NCI-H1436 (cell line): ENCODE measurements around the gene GPR84.

Experiments
- DNase-seq: peaks from one replicate; lab custom pipeline; 2025; lab: John Stamatoyannopoulos, UW

The GPR84 gene

DNA sequence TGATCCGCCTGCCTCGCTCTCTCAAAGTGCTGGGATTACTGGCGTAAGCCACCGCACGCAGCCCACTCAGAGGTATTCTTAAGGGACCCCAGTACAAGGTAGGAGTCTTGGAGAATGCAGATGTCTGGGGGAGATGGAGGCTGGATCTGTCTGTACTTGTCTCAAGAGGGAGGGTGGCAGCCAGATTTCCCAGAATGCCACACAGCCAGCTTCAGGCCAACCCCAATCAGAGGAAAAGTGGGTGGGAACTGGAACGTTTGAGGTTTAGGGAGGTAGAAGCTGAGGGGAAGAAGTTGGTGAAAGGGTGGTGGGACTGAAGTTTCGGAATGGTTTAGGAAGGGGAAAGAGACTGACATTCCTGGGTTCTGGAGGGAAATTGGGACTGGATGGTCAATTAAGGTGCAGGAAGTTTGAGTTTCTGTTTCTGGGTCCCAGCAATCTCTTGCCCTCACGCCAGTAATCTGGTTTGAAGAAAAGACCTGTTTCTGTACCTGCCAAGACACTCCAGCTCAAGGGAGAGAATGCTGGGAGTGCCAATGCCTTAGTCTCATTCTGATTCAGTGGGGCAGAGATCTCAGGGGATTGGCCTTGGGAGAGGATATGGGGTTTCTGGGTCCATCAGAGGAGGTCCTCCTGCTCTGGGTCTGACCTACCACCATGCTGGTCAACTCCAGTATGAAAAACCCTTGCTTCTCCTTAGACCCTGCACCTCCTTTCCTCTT lies 28.4 kb upstream of the GPR84 start:
- DNase-seq: no peak

DNA sequence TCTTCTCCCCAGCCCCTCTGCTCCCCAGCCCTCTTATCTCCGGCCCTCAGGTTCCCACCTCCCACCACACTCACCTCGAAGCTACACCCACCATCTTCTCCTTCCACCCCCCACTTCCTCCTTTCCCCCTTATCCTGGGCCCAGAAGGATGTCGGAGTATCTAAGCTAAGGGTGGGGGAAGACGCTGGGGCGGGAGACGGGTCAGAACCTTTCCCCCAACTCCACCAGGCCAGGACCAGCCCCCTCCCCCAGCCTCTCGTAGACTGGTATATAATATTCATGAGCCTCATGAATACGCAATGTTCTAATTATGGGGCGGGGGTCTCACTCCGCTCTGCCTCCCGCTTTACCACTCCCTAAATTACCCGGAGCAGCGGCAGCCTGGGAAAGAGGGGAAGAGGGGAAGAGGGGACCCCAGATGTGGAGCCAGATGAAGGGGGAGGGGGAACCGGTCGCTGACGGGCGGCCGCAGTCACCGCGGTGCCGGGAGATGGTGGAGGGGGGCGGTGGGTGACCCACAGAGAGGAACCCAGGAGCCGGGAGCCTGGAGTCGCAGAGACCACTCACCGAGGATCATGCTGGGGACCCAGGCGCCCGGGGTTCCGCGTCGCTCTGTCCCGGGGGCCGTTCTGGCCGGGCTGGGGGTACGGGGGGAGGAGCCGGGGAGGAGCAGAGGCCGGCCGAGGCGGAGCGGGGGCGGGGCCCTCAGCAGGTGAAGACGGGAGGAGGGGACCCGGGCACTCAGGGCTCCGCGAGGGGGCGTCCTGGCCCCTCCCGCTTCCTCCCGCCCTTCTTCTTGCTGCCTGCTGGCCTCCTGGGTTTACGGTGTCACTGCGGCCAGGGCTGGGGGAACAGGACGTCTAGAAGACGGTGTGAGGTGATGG lies 26.6 kb upstream of the GPR84 start:
- peak; percentile 68 for DNase-seq

DNA sequence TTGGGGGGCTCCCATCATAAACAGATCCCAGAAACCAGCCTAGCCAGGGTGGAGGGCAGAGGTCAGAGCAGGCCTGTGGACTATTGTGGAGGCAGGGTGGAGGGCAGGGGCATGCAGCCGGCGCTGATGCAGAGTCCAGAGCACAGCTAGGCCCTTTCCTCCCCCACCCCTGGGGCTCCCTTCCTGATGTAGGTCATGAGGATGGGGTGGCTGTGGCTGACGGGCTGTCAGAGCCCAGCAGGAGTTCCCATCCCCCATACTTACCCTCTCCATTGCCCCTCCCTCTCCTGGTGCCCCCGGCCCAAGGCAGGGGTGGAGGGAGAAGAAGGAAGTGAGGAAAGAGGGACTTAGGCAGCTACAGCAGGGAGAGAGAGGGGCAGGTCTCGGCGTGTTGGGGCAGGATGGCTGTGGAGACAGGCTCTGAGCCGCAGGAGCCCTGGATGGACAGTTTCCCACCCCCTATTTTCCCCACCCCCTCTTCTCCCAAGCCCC lies 25.9 kb upstream of the GPR84 start:
- peak; percentile 14 for DNase-seq

DNA sequence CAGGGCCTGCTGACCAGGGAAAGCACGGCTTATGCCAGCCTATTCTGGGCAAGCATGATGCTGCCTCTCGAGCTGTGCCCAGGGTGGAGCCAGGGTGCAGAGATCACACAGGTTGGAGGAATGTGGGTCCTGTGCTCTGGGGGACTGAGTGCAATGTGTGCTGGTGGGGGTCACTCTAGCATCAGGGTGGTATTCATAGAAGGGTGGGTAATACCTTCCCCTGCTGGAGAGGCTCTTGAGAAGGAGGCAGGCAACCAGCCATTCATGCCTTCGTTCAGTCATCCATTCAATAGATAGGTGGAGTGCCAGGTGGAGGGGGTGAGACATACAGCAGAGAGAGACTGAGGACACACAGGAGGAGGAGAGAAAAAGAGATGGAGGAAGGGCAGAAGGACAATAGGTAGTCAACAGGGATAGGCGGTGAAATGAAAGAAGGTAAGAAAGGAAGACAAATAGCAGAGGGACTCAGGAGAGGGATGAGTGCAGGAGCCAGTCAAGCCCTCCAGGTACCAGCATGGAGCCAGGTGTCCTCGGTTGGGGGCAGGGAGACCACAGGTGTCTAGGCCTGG lies 25.4 kb upstream of the GPR84 start:
- DNase-seq: no peak

DNA sequence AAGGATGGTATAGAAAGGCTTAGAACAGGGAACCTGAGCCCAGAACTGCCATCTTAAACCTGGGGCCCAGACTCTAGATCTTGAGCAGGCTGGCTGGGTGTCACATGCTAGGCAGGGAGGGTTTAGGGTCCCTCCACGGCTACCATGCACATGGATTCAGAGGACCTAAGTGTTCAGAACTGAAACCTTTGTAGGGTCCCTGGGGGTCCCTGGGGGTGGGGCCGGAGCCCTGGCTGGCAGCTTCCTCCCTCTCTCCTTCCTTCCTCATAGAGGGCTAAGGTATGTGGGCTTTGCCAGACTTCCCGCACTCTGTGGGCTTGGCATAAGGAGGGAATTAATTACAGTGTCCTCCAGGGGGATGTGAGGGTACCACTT lies 24.8 kb upstream of the GPR84 start:
- DNase-seq: no peak

DNA sequence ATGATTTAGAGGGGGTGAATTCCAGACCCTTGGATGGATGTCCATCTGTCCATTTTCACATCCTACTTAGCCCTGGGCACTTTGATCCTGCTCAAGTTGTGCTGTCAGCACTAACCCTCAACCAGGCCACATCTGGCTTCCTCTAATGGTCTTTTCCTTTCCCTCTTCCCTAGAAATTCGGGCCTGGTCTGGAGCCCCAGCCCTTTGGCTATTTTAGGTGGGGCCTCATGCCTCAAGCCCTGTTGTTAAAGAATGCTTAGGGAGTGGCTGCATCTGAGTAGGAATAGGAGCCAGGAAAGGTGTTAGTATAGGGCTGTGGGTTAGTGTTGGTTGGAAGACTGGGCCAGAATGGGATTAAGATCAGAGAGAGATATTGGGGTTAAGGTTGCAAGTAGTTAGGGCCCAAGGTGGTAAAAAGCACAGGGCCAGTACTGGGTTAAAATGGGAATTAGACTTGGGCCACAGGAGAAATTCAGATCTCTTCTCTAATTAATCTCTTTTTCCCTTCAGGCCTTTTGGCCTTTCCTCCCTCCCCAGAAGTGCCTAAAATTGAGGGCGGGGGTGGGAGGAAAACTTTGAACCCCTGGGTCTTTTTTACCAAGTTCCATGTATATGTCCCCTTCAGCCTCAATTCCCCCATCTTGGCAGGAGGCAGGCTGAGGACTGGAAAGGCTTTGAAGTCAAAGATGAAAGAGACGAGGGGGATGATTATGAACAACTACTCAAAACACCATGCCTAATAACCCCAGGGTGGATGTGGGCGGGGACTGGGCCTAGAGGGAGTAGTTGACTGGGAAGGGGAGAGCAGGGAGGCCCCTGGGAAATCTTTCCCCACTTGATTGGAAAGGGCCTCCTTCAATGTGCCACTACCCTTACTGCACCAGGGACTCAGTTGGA lies 24.2 kb upstream of the GPR84 start:
- no peak for DNase-seq

DNA sequence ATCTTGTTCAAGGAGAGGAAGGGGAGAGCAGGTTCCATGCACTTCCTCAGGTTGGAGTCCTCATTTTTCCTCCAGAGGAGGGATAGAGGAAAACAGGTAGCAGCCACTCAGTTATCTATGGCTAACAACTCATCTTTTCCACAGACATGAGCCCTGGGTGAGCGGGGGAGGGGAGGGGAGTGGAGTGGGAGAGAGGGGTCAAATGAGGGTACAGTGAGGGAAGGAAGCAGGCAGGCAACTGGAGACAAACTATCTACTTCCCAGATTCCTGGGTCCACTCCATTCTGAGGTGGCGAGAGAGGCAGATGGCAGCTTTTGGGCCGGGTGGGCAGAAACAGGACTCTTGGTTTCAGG lies 22.8 kb upstream of the GPR84 start:
- no peak for DNase-seq

DNA sequence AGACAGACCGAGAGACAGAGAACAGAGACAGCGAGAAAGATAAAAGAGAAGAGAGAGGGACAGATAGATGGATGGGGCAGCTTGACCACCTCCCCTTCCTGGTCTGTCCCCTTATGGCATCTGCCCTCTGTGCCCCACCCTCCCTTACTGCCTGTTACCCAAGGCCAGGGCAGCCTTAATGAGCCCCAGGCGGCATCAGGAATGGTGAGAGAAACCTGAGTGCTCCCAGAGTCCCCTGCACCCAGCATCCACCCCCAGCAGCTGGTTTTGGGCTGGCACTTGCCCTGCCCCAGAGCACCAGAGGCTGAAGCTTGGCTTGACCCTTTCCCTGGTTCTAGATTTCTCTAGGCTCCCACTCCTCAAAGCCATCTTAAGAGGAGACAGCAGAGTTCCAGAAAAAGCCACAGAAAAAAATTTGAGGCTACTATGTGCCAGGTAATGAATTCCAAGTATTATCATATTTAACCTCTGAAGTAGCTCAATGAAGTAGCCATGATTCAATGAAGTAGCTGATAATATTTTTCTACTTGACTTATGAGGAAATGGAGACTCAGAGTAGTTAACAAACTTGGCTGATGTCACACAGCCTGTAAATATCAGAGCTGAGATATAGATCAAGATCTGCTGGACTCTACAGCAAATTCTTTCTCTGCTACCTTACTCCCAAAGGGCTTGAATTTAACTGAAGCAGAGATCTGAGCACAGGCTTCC lies 22.3 kb upstream of the GPR84 start:
- no peak for DNase-seq

DNA sequence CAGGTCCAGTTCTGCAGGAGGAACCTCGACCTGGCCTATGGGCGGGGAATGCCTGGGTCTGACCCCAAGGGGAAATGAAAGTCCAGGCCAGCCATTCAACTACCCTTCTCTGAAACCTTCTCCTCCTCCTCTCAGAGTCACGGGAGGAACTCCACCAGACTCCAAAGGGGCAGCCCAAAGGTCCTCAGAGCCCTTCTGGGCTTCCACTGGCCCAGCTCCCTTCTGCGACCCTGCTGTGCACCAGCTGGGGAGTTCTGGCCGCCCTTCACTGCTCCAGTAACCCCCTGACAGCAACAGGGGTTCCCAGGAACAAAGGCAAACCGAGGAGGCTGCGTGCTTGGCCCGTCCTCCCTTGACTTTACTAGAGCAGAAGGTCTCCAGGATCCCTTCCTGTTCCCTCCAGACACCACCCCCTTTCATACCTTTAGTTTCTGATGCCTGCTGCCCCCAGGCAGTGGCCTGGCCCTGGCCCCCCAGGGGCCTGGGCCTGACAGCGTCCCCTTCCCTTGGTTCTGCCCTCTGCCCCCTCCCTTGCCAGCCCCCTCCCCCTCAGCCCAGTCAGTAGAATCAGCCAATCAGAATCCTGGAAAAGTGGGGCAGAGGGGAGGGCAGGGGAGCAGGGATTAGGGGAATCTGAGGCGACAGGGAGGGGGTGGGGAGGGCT lies 21.1 kb upstream of the GPR84 start:
- DNase-seq: no peak

DNA sequence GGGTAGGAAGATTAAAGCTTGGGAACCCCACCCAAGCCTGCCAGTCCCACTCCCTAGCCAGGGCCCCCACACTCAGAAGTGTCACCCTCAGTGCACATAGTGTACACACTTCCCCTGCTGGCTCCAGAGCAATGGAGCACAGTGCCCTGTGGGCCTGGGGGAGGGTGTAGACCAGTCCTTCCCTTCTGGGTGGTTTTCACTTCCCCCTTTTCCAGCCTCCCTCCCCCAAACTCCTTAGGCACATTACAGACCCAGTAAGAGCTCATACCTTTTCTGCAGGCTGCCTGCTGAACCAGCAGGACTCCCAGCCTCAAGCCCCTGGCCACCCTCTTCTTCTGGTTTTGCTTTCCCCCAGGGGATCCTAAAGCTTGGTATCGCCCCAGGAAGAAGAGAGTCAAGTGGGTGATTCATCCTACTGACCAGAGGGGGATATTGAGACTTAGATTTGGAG lies 20.3 kb upstream of the GPR84 start, which contains the start of gene ZNF385A:
Gene ZNF385A, minus strand, starts transcription at position 143 of the 451 bp plus-strand sequence. CDS start 219 bp downstream, outside the sequence.
- DNase-seq: no peak

DNA sequence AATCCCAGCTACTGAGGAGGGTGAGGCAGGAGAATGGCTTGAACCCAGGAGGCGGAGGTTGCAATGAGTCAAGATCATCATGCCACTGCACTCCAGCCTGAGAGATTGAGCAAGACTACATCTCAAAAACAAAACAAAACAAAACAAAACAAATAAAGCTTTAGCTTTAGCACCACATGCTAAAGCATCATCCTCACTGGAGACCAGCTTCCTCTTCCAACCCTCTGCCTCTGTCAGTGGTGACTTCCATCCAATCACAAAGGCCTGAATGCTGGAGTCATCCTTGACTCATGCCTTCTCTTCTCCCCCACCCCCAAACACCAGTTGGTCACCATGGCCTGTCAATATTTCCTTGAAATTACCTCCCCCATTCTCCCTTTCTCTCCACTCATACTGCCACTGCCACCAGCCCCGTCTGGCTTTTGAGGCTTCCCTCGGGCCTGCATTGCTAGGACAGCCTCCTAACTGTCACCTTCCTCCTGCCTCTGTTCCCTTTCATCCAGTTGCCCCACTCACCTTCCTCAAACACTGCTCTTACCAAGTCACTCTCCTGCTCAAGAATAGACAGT lies 18.8 kb upstream of the GPR84 start:
- DNase-seq: no peak

DNA sequence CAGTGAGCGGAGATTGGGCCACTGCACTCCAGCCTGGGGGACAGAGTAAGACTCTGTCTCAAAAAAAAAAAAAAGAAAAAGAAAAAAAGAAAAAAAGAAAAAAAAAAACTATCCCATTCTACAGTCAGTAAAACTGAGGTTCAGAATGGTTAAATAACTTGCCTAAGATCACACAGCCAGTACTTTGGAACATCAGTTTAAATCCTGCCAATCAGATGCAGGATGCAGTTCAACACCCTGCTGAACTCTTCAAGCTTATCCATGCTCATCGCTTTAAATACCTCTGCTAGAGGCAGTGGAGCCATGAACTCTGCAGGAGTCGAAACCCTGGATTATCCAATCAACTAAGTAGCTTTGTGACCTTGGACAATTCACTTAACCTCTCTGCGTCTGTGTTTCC lies 16.9 kb upstream of the GPR84 start:
- DNase-seq: no peak

DNA sequence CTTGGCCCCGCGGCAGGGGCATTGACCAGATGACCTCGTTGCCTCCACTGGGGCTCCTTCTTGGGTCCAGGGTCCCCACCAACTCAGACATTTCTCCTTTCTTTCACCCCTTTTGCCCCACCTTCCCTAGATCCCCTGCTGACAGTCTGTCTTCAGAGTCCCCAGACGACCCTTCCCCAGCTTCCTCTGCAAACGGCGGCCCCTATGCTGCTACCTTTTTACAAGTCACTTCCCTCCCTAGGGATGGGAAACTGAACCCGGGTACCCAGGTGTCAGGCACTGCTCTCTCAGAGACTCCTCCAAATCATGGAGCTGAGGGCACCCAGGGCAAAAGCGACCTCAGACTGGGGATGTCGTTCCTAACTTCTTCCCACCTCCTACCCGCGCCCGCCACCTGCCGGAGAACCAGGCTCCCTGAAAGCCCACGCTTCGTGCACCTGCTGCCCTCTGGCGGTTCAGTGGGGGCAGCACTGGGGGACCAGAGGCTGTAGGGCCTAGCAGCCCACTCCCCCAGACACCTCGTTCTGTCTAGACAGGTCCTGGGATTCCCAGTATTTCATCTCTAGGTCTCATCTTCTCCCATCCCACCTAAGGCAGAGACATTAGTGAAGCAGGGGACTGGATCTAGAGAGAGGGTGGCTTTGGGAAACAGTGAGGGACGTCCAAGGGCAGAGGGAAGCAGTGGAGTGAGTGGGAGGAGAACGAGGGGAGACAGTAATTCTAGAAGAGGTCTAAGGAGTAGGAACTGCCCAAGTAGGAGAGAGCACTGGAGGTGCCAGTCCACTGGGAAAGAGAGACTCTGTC lies 15.3 kb upstream of the GPR84 start:
- peak; percentile 64 for DNase-seq

DNA sequence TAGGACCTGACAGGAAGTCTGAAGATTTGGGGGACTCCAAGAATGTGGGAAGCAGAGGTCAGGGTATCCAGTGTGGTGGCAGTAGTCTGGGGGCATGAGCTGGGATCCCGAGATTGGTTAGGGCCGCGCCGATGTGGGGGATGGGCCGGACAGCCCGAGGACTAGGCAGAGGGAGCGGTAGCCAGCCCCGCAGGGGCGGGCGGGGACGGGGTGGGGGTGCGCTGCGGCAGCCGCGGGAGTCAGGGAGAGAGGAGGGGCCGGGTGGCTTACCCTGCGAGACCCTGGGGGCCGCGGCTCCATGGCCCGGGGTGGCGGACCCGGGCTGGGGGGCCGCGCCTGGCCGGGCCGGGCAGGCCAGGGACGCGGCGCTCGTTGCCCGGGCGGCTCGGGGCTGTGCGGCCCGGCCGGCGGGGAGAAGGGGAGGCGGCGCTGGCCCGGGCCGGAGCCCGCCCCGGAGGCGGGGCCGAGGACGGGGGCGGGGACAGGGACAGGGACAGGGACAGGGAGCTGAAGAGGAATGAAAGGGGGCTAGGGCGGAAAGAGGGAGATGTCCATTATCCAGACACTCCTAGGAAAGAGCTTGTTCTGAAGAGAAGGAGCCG lies 14.6 kb upstream of the GPR84 start:
- DNase-seq: no peak

DNA sequence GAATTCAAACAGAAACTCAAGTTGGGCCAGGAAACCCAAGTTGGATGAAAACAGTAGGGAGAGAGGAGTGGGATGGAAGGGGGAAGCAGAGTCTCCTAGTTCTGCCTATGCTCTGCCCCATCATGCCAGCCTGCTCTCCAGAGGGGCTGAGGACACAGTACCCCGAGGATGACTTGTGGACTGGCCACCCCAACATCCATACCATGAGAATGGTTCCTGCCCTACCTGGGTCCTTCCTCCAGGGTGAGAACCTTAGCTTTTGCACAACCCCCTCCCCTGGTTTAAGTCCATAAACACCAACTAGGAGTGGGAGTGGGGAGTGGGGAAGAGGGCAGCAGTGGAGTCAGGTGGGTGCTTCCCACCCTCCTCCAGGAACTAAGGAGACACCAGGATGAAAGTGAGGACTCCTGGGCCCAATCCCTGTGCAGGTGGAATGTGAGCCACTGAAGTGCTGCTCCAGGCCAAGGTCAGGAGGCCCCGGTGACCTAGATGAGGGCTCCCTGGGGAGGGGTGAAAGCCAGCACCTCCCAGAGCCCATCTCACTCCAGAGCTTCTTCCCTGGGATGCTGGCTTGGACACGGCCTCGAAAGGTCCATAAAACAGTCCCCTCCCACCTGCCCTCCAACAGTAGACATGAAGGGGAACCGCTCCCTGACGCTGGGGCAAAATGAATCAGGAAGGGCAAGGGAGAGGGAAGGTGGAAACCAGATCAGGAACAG lies 13.7 kb upstream of the GPR84 start:
- no peak for DNase-seq

DNA sequence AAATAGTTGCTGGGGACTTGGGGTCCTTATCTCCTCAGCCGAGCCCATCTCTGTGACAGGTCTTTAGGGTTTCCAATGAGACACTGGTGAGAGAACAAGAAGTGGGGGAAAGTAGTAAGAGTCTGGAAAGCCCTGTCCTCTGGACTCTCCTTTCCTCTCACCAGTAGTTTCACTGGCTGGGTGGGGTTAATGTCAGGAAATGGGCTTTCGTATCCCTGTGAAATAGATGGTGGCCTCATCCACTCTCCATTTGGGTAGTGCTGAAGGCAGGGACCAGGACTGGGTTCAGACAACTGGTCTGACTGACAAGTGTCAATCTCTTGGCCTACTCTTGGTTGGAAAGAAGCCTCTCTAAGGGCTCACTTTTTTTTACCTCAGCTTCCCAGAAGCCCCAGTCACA lies 12.7 kb upstream of the GPR84 start:
- DNase-seq: no peak

DNA sequence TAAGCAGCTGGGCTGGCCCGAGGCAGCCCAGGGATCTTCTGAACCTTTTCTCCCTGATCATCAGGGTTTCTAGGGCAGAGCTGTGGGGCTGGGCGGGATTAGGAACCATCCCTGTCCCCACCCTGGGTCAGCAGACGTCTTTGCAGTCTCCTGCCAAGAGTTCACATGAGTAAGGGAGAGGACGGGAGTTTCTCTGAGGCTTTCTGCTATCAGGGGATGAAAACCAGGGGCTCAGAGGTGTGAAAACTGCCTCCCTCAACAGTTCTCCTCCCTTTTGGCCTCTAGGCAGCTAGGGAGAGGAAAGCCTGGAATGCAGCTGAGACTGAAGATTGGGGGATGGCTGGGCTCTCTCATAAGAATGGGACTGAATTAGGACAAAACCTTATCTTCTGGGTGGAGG lies 12.3 kb upstream of the GPR84 start:
- DNase-seq: no peak

DNA sequence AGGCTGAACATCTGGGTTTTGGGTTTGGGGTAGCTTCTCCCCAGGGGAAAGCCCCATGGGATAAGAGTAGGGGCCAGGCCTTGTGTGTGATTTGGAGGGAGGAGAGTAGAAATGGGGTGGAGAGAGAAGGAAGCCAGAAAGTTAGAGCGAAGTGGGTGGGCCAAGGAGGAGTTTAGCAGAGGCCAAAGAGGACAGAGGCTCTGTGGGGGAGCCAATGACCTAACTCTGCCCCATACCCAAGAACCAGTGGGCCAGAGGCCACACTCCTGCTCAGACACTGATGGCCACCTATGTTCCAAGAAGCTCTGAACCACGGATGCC lies 10.9 kb upstream of the GPR84 start:
- DNase-seq: no peak
